Trophoblast cell (in vitro differentiated cells and primary cell): Measurements from ENCODE around the gene DIP2B.
A peak's percentile ranks its signal among the peaks of the same experiment; 100 is the strongest.

Experiments
- DNase-seq, 2 donors: peaks; one replicate each; pipeline ENCODE4 v3.0.0-alpha.2; 2016
- H2AFZ ChIP-seq: 2 replicates; pipeline ENCODE4 v1.6.1; 2013; ENCODE audit warnings: low read length, moderate library complexity, mild to moderate bottlenecking; ENCODE audit not compliant: insufficient read depth, poor library complexity
- H2AK5ac ChIP-seq: 2 replicates; pipeline ENCODE4 v1.6.1; 2013; ENCODE audit warnings: mild to moderate bottlenecking, low read length
- H2BK120ac ChIP-seq: 2 replicates; pipeline ENCODE4 v1.6.1; 2013; ENCODE audit warnings: low read length, mild to moderate bottlenecking, moderate library complexity; ENCODE audit not compliant: insufficient read depth, poor library complexity
- H2BK12ac ChIP-seq: 2 replicates; pipeline ENCODE4 v1.6.1; 2013; ENCODE audit warnings: mild to moderate bottlenecking, low read length, moderate library complexity
- H2BK5ac ChIP-seq: 2 replicates; pipeline ENCODE4 v1.6.1; 2013; ENCODE audit warnings: low read length, low read depth, moderate library complexity, mild to moderate bottlenecking; ENCODE audit not compliant: poor library complexity
- H3K14ac ChIP-seq: 2 replicates; pipeline ENCODE4 v1.6.1; 2013; ENCODE audit warnings: mild to moderate bottlenecking, low read length
- H3K18ac ChIP-seq: 2 replicates; pipeline ENCODE4 v1.6.1; 2013; ENCODE audit warnings: mild to moderate bottlenecking, low read length
- H3K23ac ChIP-seq: 2 replicates; pipeline ENCODE4 v1.6.1; 2013; ENCODE audit warnings: low read length
- H3K27ac ChIP-seq: 2 replicates; pipeline ENCODE4 v1.5.1; 2013; ENCODE audit warnings: low read depth, mild to moderate bottlenecking, inconsistent platforms, low read length, moderate library complexity
- H3K27me3 ChIP-seq: 2 replicates; pipeline ENCODE4 v1.6.1; 2013; ENCODE audit warnings: inconsistent platforms, mild to moderate bottlenecking, low read length, moderate library complexity; ENCODE audit not compliant: insufficient read depth
- H3K36me3 ChIP-seq, 2 experiments: 1 replicate in 1 of 2; 2 replicates in 1 of 2; pipeline ENCODE4 v1.6.1; 2013; ENCODE audit warnings: low read length in 2 of 2, mild to moderate bottlenecking in 2 of 2, moderate library complexity in 1 of 2; ENCODE audit not compliant: insufficient read depth in 2 of 2, control insufficient read depth in 1 of 2
- H3K4ac ChIP-seq: 2 replicates; pipeline ENCODE4 v1.6.1; 2013; ENCODE audit warnings: low read depth, mild to moderate bottlenecking, low read length, moderate library complexity
- H3K4me1 ChIP-seq, 2 experiments: 1 replicate in 1 of 2; 2 replicates in 1 of 2; pipeline ENCODE4 v1.6.1; 2013; ENCODE audit warnings: low read length in 2 of 2, mild to moderate bottlenecking in 2 of 2, moderate library complexity in 1 of 2; ENCODE audit not compliant: insufficient read depth in 2 of 2, control insufficient read depth in 1 of 2
- H3K4me2 ChIP-seq: 2 replicates; pipeline ENCODE4 v1.6.1; 2013; ENCODE audit warnings: inconsistent platforms, mild to moderate bottlenecking, low read length, moderate library complexity
- H3K4me3 ChIP-seq: 2 replicates; pipeline ENCODE4 v1.5.1; 2013; ENCODE audit warnings: mild to moderate bottlenecking, low read depth, low read length, inconsistent platforms
- H3K79me1 ChIP-seq: one replicate; pipeline ENCODE4 v1.6.1; 2013; ENCODE audit warnings: low read length
- H3K79me2 ChIP-seq: 2 replicates; pipeline ENCODE4 v1.6.1; 2013; ENCODE audit warnings: low read length, mild to moderate bottlenecking; ENCODE audit not compliant: control insufficient read depth, insufficient read depth, poor library complexity
- H3K9ac ChIP-seq: 2 replicates; pipeline ENCODE4 v1.6.1; 2013; ENCODE audit warnings: mild to moderate bottlenecking, low read length
- H3K9me3 ChIP-seq: 2 replicates; pipeline ENCODE4 v1.6.1; 2013; ENCODE audit warnings: low read depth, mild to moderate bottlenecking, control low read depth, inconsistent platforms, low read length; ENCODE audit not compliant: insufficient read depth
- H4K12ac ChIP-seq: 2 replicates; pipeline ENCODE4 v1.6.1; 2013; ENCODE audit warnings: low read depth, mild to moderate bottlenecking, low read length, moderate library complexity
- H4K8ac ChIP-seq: 2 replicates; pipeline ENCODE4 v1.6.1; 2013; ENCODE audit warnings: low read depth, mild to moderate bottlenecking, low read length, moderate library complexity
- H4K91ac ChIP-seq: one replicate; pipeline ENCODE4 v1.6.1; 2013; ENCODE audit warnings: low read depth, mild to moderate bottlenecking, low read length, moderate library complexity
- WGBS: extraction: QIAGEN DNeasy Blood & Tissue Kit; methylation state at CpG from one replicate; pipeline ENCODE4 v1.1.7; 2013; ENCODE audit warnings: missing lambda C conversion rate; ENCODE audit not compliant: insufficient read length, insufficient coverage; ENCODE audit errors: extremely low coverage; 5-methylcytosine and 5-hydroxymethylcytosine counted together

DIP2B gene

DNA sequence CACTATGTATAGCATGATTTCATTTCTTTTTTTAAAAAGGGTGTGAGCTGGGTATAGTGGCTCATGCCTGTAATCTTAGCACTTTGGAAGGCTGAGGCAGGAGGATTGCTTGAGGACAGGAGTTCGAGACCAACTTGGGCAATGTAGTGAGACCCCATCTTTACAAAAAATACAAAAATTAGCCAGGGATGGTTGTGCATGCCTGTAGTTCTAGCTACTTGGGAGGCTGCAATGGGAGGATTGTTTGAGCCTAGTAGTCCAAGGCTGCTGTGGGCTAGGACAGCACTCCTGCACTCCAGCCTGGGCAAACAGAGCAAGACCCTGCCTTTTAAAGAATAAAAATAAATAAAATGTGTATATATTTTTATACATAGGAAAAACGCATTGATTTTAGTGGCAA, 43.0 kb downstream of the DIP2B start:
- H3K79me1 ChIP-seq: no peaks in the 10 kb centered on the region
- no peak overlapping the region for H3K9ac ChIP-seq
- no peak overlapping the region for H2BK12ac ChIP-seq
- H3K14ac ChIP-seq: no peak overlapping the region
- peaks cover 13% of the 10 kb centered on the region for H3K79me2 ChIP-seq
- H3K27me3 ChIP-seq: no peaks in the 10 kb centered on the region
- peaks cover 0 to 7% of the 10 kb centered on the region in 2 experiments for H3K4me1 ChIP-seq
- DNase-seq: no peak
- H2BK120ac ChIP-seq: no peak overlapping the region
- H2AK5ac ChIP-seq: no peak overlapping the region
- no peak overlapping the region for H4K8ac ChIP-seq
- no peak overlapping the region for H4K12ac ChIP-seq
- no peak overlapping the region for H3K4me2 ChIP-seq
- H3K23ac ChIP-seq: no peak overlapping the region
- H2BK5ac ChIP-seq: no peak overlapping the region
- H4K91ac ChIP-seq: no peak overlapping the region
- WGBS: no CpG with 5 or more reads among the region's 2 CpGs
- peak overlapping the region; percentile 53 for H3K4ac ChIP-seq
- H2AFZ ChIP-seq: no peak overlapping the region
- no peaks in the 10 kb centered on the region for H3K9me3 ChIP-seq
- peaks cover 0 to 3% of the 10 kb centered on the region in 2 experiments for H3K36me3 ChIP-seq
- H3K27ac ChIP-seq: no peak overlapping the region
- no peak overlapping the region for H3K18ac ChIP-seq
- H3K4me3 ChIP-seq: no peak overlapping the region

DNA sequence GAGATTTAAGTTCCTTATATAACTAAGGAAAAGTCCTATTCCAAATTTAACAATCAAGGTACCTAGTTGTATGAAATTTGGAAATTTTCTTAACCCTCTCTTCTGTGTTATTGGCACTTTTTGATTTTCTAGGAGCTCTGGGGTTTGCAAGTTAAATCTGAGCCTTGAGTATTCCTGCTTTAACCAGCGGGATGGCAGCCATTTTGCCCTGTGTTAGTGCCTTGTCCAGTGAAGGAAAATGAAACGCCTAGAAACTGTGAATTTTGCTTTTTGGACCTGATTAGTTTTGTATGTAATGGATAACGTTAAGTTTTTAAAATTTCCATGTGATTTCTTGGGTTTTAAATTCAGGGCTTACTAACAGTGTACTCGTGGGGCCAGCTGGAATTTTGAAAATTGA, 45.1 kb downstream of the DIP2B start:
- Histone ChIP-seq H3K4ac (no peak overlapping the region), H3K36me3 (peaks cover 0 to 3% of the 10 kb centered on the region in 2 experiments), H3K23ac (no peak overlapping the region), H2AK5ac (no peak overlapping the region), H3K27me3 (no peaks in the 10 kb centered on the region), H3K9ac (no peak overlapping the region), H3K14ac (no peak overlapping the region), H3K79me1 (no peaks in the 10 kb centered on the region), H3K27ac (no peak overlapping the region), H4K8ac (no peak overlapping the region), H4K12ac (no peak overlapping the region), H4K91ac (no peak overlapping the region), H3K4me3 (no peak overlapping the region), H3K4me1 (peaks cover 0 to 7% of the 10 kb centered on the region in 2 experiments), H3K4me2 (no peak overlapping the region), H3K79me2 (peaks cover 10% of the 10 kb centered on the region), H3K9me3 (no peaks in the 10 kb centered on the region), H2AFZ (no peak overlapping the region), H2BK12ac (no peak overlapping the region), H2BK5ac (no peak overlapping the region), H2BK120ac (no peak overlapping the region), H3K18ac (no peak overlapping the region)
- no peak for DNase-seq
- WGBS: no CpG with 5 or more reads among the region's 4 CpGs

DNA sequence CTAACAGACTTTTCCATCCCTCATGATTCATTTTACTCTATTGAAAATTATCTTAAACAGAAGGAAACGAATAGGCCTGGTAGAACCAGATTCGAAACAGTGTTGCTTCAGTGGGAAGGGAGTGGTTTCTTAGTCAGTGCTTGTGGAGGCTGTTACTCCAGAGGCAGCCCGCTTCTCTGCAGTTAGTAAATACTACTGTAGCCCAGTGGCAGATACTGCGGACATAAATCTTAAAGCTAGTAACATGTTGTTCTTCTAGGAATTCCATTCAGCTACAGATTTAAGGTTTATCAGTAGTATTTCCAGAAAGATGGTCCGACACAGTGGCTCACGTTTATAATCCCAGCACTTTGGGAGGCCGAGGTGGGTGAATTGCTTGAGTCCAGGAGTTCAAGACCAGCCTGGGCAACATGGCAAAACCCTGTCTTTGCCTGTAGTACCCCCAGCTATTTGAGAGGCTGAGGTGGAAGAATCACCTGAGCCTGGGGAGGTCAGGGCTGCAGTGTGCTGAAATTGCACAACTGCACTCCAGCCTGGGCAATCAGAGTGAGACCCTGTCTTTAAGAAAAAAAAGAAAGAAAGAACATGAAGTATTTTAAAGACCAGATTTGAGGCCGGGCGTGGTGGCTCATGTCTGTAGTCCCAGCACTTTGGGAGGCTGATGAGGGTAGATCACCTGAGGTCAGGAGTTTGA, 45.9 kb downstream of the DIP2B start:
- no peak overlapping the region for H2AFZ ChIP-seq
- WGBS: no CpG with 5 or more reads among the region's 9 CpGs
- DNase-seq: peak; percentile 34 to 51
- H3K18ac ChIP-seq: no peak overlapping the region
- H4K12ac ChIP-seq: no peak overlapping the region
- H3K9ac ChIP-seq: no peak overlapping the region
- peaks cover 0 to 3% of the 10 kb centered on the region in 2 experiments for H3K36me3 ChIP-seq
- H2AK5ac ChIP-seq: no peak overlapping the region
- H3K4me3 ChIP-seq: no peak overlapping the region
- no peak overlapping the region for H3K23ac ChIP-seq
- H3K79me1 ChIP-seq: no peaks in the 10 kb centered on the region
- no peak overlapping the region for H2BK120ac ChIP-seq
- H2BK5ac ChIP-seq: no peak overlapping the region
- H2BK12ac ChIP-seq: no peak overlapping the region
- no peak overlapping the region for H4K8ac ChIP-seq
- H3K27ac ChIP-seq: no peak overlapping the region
- H3K9me3 ChIP-seq: no peaks in the 10 kb centered on the region
- peaks cover 2 to 7% of the 10 kb centered on the region in 2 experiments for H3K4me1 ChIP-seq
- H3K4me2 ChIP-seq: no peak overlapping the region
- no peaks in the 10 kb centered on the region for H3K27me3 ChIP-seq
- no peak overlapping the region for H3K14ac ChIP-seq
- H3K79me2 ChIP-seq: peaks cover 8% of the 10 kb centered on the region
- H4K91ac ChIP-seq: no peak overlapping the region
- H3K4ac ChIP-seq: peak overlapping the region; percentile 72

DNA sequence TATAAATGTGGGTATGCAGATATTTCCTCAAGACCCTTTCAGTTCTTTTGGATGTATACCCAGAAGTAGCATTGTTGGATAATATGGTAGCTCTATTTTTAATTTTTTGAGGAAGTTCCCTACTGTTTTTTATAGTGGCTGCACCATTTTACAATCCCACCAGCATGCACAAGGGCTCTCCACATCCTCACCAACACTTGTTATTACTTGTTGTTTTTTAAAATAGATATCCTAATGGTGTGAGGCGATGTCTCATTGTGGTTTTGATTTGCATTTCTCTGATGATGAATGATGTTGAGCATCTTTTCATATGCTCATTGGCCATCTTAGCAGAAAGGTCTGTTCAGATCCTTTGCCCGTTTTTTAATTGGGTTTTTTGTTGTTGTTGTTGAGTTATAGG, 47.1 kb downstream of the DIP2B start:
- no peaks in the 10 kb centered on the region for H3K9me3 ChIP-seq
- peaks cover 9% of the 10 kb centered on the region for H3K79me2 ChIP-seq
- no peak overlapping the region for H3K18ac ChIP-seq
- H4K8ac ChIP-seq: no peak overlapping the region
- no peak overlapping the region for H4K12ac ChIP-seq
- H3K9ac ChIP-seq: no peak overlapping the region
- peaks cover 0 to 3% of the 10 kb centered on the region in 2 experiments for H3K36me3 ChIP-seq
- no peak overlapping the region for H3K23ac ChIP-seq
- no peak overlapping the region for H2AK5ac ChIP-seq
- no peak overlapping the region for H3K27ac ChIP-seq
- no peak overlapping the region for H3K4me3 ChIP-seq
- no peak overlapping the region for H4K91ac ChIP-seq
- no CpG with 5 or more reads among the region's 2 CpGs for WGBS
- H3K14ac ChIP-seq: no peak overlapping the region
- no peak overlapping the region for H2BK5ac ChIP-seq
- H3K79me1 ChIP-seq: no peaks in the 10 kb centered on the region
- H2AFZ ChIP-seq: no peak overlapping the region
- no peak for DNase-seq
- no peak overlapping the region for H3K4me2 ChIP-seq
- peaks cover 3 to 7% of the 10 kb centered on the region in 2 experiments for H3K4me1 ChIP-seq
- H2BK120ac ChIP-seq: no peak overlapping the region
- no peak overlapping the region for H3K4ac ChIP-seq
- no peaks in the 10 kb centered on the region for H3K27me3 ChIP-seq
- no peak overlapping the region for H2BK12ac ChIP-seq
